Esophagus muscularis mucosa (tissue), 4 donors: ENCODE measurements around the gene ZFYVE28. TPM values are rescaled to one million over a fixed set of nuclear protein-coding genes. Genes with fewer than 3 reads are reported as not detected.
A peak's percentile ranks its signal among the peaks of the same experiment; 100 is the strongest.

Experiments
- DNase-seq: peaks from one replicate; pipeline ENCODE4 v3.0.0-alpha.2; 2017; ENCODE audit errors: extremely low spot score
- H3K27ac ChIP-seq, 4 donors: fragments of 200-600 bp; sonication (generic); replicated peaks in 1 of 4; 1 replicate in 3 of 4; 2 replicates in 1 of 4; pipeline ENCODE4 v1.5.1; 2016 to 2019; ENCODE audit warnings: mild to moderate bottlenecking in 1 of 4
- H3K27me3 ChIP-seq, 4 donors: fragments of 200-600 bp; sonication (generic); one replicate each; pipeline versions ENCODE4 v1.5.1 to v1.6.0; 2016 to 2019
- H3K36me3 ChIP-seq, 4 donors: fragments of 200-600 bp; sonication (generic); one replicate each; pipeline ENCODE4 v1.5.1; 2016 to 2019
- H3K4me1 ChIP-seq, 4 donors: fragments of 200-600 bp; sonication (generic); one replicate each; pipeline ENCODE4 v1.5.1; 2016 to 2019
- H3K4me3 ChIP-seq, 4 donors: fragments of 200-600 bp; sonication (generic); 1 replicate in 2 of 4; 2 replicates in 2 of 4; pipeline ENCODE4 v1.5.1; 2016 to 2019; ENCODE audit warnings: mild to moderate bottlenecking in 4 of 4, moderate library complexity in 1 of 4
- H3K9me3 ChIP-seq, 4 donors: fragments of 200-600 bp; sonication (generic); 1 replicate in 3 of 4; 2 replicates in 1 of 4; pipeline ENCODE4 v1.5.1; 2016 to 2019
- CTCF ChIP-seq, 3 experiments: fragments of 200-600 bp in 2 of 3; fragments of 450-650 bp in 1 of 3; sonication (generic) in 2 of 3; IDR thresholded peaks; one replicate each; pipeline ENCODE4 v1.5.1; 2017 to 2019; ENCODE audit warnings: antibody characterized with exemption in 3 of 3, mild to moderate bottlenecking in 2 of 3, moderate library complexity in 1 of 3
- EP300 ChIP-seq: sonication (generic); formaldehyde crosslinking; IDR thresholded peaks from one replicate; pipeline ENCODE4 v1.6.1; 2017; ENCODE audit warnings: antibody characterized with exemption
- POLR2A ChIP-seq: fragments of 450-650 bp; IDR thresholded peaks from one replicate; pipeline ENCODE4 v1.6.1; 2017; ENCODE audit warnings: antibody characterized with exemption, moderate library complexity, mild to moderate bottlenecking, low read depth
- POLR2AphosphoS5 ChIP-seq, 2 donors: sonication (generic); formaldehyde crosslinking; IDR thresholded peaks; one replicate each; pipeline ENCODE4 v1.6.1; 2017; ENCODE audit warnings: antibody characterized with exemption in 2 of 2
- WGBS: methylation state at CpG from one replicate; pipeline ENCODE4 v1.1.5; 2018; 5-methylcytosine and 5-hydroxymethylcytosine counted together
- intact Hi-C: fragments of 100-400 bp; cut with DNase I; formaldehyde crosslinking; loops from one replicate; pipeline ENCODE4 v1.15.1; 2023
- total RNA-seq, 4 donors: library from RNA; depleted of rRNA; stranded (reverse); fragments of >200 nt; gene quantifications; one replicate each; pipeline versions ENCODE4 v1.1.0 to v1.2.1, GENCODE V29; 2016

Gene ZFYVE28
- total RNA-seq, 4 donors from 2014 or later: 4.5 to 13.4 (median 8.4) TPM

- WGBS: 75% methylated on average over 11 of the region's 11 CpGs
- intact Hi-C loops: no loop called here
- DNase-seq: no peak
Observed at GRCh38 chr4:2331043-2331420, 87.4 kb downstream of the ZFYVE28 start.

GRCh38 chr4:2330091-2331042 lies 88.1 kb downstream of the ZFYVE28 start:
- peak; percentile 45 for DNase-seq
- H3K36me3 ChIP-seq: peaks cover 3 to 9% (median 6%) of the 10 kb centered on the region in 4 donors
- no peaks in the 10 kb centered on the region for H3K27me3 ChIP-seq
- TF ChIP-seq CTCF (IDR thresholded peaks at IDR 0.05): no peak
- TF ChIP-seq EP300: no peak
- TF ChIP-seq POLR2AphosphoS5 (IDR thresholded peaks at IDR 0.05): no peak
- TF ChIP-seq POLR2A: no peak
- H3K4me1 ChIP-seq: no peaks in the 10 kb centered on the region
- intact Hi-C loops: no loop called here
- no peak overlapping the region for H3K27ac ChIP-seq
- H3K4me3 ChIP-seq: no peak overlapping the region
- 73% methylated on average over 19 of the region's 19 CpGs for WGBS
- H3K9me3 ChIP-seq: peaks cover 0 to 28% (median 13%) of the 10 kb centered on the region in 4 donors

More at GRCh38 chr4:2331043-2331420, 87.4 kb downstream of the ZFYVE28 start:
- TF ChIP-seq EP300 (no peak), POLR2AphosphoS5 (IDR thresholded peaks at IDR 0.05) (no peak), POLR2A (no peak), CTCF (IDR thresholded peaks at IDR 0.05) (no peak)
- no peak overlapping the region for H3K4me3 ChIP-seq
- H3K27ac ChIP-seq: no peak overlapping the region
- H3K36me3 ChIP-seq: peaks cover 3 to 16% (median 8%) of the 10 kb centered on the region in 4 donors
- peaks cover 0 to 28% (median 13%) of the 10 kb centered on the region in 4 donors for H3K9me3 ChIP-seq
- H3K27me3 ChIP-seq: no peaks in the 10 kb centered on the region
- no peaks in the 10 kb centered on the region for H3K4me1 ChIP-seq

- Histone ChIP-seq H3K4me3 (no peak overlapping the region), H3K9me3 (peaks cover 0 to 28% (median 13%) of the 10 kb centered on the region in 4 donors)
- intact Hi-C loops: no loop called here
Observed at GRCh38 chr4:2327579-2327978, 90.9 kb downstream of the ZFYVE28 start.

GRCh38 chr4:2324891-2325290 lies 93.6 kb downstream of the ZFYVE28 start:
- H3K4me1 ChIP-seq: no peaks in the 10 kb centered on the region
- peaks cover 0 to 28% (median 13%) of the 10 kb centered on the region in 4 donors for H3K9me3 ChIP-seq
- no peak for DNase-seq
- 73% methylated on average over 1 of the region's 1 CpG for whole genome bisulfite sequencing
- no peaks in the 10 kb centered on the region for H3K27me3 ChIP-seq
- intact Hi-C loops: no loop called here
- peaks cover 0 to 5% (median 2%) of the 10 kb centered on the region in 4 donors for H3K36me3 ChIP-seq
- no peak overlapping the region for H3K27ac ChIP-seq
- H3K4me3 ChIP-seq: no peak overlapping the region
- TF ChIP-seq EP300: no peak
- TF ChIP-seq CTCF (IDR thresholded peaks at IDR 0.05): no peak
- TF ChIP-seq POLR2A: no peak

More at GRCh38 chr4:2327579-2327978, 90.9 kb downstream of the ZFYVE28 start:
- H3K36me3 ChIP-seq: peaks cover 0 to 5% (median 3%) of the 10 kb centered on the region in 4 donors
- H3K27me3 ChIP-seq: no peaks in the 10 kb centered on the region
- TF ChIP-seq POLR2AphosphoS5 (IDR thresholded peaks at IDR 0.05) (no peak), CTCF (IDR thresholded peaks at IDR 0.05) (no peak), EP300 (no peak), POLR2A (no peak)
- DNase-seq: no peak
- no peak overlapping the region for H3K27ac ChIP-seq
- no peaks in the 10 kb centered on the region for H3K4me1 ChIP-seq
